A673 (cell line): ENCODE results near the gene F7. TPM values are rescaled to one million over a fixed set of nuclear protein-coding genes. Genes with fewer than 3 reads are reported as not detected.

ENCODE experiments used
- BruUV-seq: library from RNA; stranded (reverse); fragments of 400-500 nt; replicated peaks from 2 replicates; lab custom pipeline; 2021; lab: Mats Ljungman, UMichigan
- CTCF ChIA-PET: fragments of 300-600 bp; sonication (Branson Sonifier 250); formaldehyde crosslinking; loops from one replicate; lab custom pipeline; 2022; ENCODE audit warnings: antibody characterized with exemption; lab: Charles Lee
- POLR2A ChIA-PET: fragments of 300-600 bp; sonication (Branson Sonifier 250); formaldehyde crosslinking; loops from one replicate; lab custom pipeline; 2022; ENCODE audit warnings: antibody characterized with exemption; ENCODE audit not compliant: low non-redundant PET; lab: Charles Lee
- DNase-seq: peaks from one replicate; pipeline ENCODE4 v3.0.0-alpha.2; 2015; ENCODE audit warnings: low spot score
- H3K27ac ChIP-seq: fragments of 200-600 bp; sonication (generic); 2 replicates; pipeline ENCODE4 v1.5.1; 2016; ENCODE audit warnings: mixed run types, low read depth, mild to moderate bottlenecking, mixed read lengths, antibody characterized with exemption, low read length; ENCODE audit not compliant: poor library complexity, severe bottlenecking
- H3K27me3 ChIP-seq: fragments of 200-600 bp; sonication (generic); replicated peaks from 2 replicates; pipeline ENCODE4 v1.6.1; 2017; ENCODE audit warnings: mixed run types, low read depth, mild to moderate bottlenecking, mixed read lengths, antibody characterized with exemption, low read length; ENCODE audit not compliant: insufficient read depth, poor library complexity
- H3K36me3 ChIP-seq: fragments of 200-600 bp; sonication (generic); 2 replicates; pipeline ENCODE4 v1.6.1; 2016; ENCODE audit warnings: mixed run types, mild to moderate bottlenecking, mixed read lengths, antibody characterized with exemption, low read length; ENCODE audit not compliant: insufficient read depth, poor library complexity, severe bottlenecking
- H3K4me1 ChIP-seq: fragments of 200-600 bp; sonication (generic); 2 replicates; pipeline ENCODE4 v1.6.1; 2017; ENCODE audit warnings: mixed run types, mild to moderate bottlenecking, mixed read lengths, antibody characterized with exemption, low read length; ENCODE audit not compliant: insufficient read depth, poor library complexity, severe bottlenecking
- H3K4me3 ChIP-seq: fragments of 200-600 bp; sonication (generic); 2 replicates; pipeline ENCODE4 v1.5.1; 2016; ENCODE audit warnings: low read depth, mixed run types, mild to moderate bottlenecking, mixed read lengths, low read length; ENCODE audit not compliant: poor library complexity, severe bottlenecking
- H3K9me3 ChIP-seq: fragments of 200-600 bp; sonication (generic); 2 replicates; pipeline ENCODE4 v1.6.1; 2016; ENCODE audit warnings: mixed run types, low read depth, mild to moderate bottlenecking, mixed read lengths, antibody characterized with exemption, low read length; ENCODE audit not compliant: poor library complexity, severe bottlenecking
- CTCF ChIP-seq: fragments of 300-800, 200-600 bp; sonication (generic); conservative IDR thresholded peaks from 2 replicates; pipeline ENCODE4 v1.5.1; 2017; ENCODE audit warnings: low read depth, mild to moderate bottlenecking, antibody characterized with exemption, low read length, moderate library complexity, mixed read lengths
- EZH2 ChIP-seq: fragments of 200-600 bp; sonication (generic); IDR thresholded peaks from 2 replicates; pipeline ENCODE4 v1.6.1; 2017; ENCODE audit warnings: borderline replicate concordance, low read depth, mild to moderate bottlenecking, mixed read lengths, antibody characterized with exemption, low read length; ENCODE audit not compliant: poor library complexity, severe bottlenecking
- intact Hi-C: fragments of 100-400 bp; cut with micrococcal nuclease; formaldehyde crosslinking; loops from one replicate; pipeline ENCODE4 v1.10.0; 2022; ENCODE audit not compliant: unreplicated experiment
- total RNA-seq: library from RNA; stranded (reverse); gene quantifications from 2 replicates; pipeline ENCODE4 v1.2.3, GENCODE V29; 2021

F7 gene
- total RNA-seq, 1 experiment from 2014 or later, result not detected

- Histone ChIP-seq H3K4me3 (no peak overlapping the region), H3K9me3 (no peaks in the 10 kb centered on the region), H3K27me3 (no peaks in the 10 kb centered on the region), H3K4me1 (peaks cover 4% of the 10 kb centered on the region), H3K27ac (no peak overlapping the region), H3K36me3 (no peaks in the 10 kb centered on the region)
- intact Hi-C loops, result no loop called here
- no peak for DNase-seq
- TF ChIP-seq CTCF (no peak), EZH2 (no peak)
- no TSS peak for BruUV-seq
- ChIA-PET POLR2A (no interaction called here), CTCF (no interaction called here)
These were observed 22.6 kb upstream of the F7 start for GRCh38 chr13:113083022-113083373.

- no TSS peak for BruUV-seq
These were observed 22.1 kb upstream of the F7 start for GRCh38 chr13:113083402-113084061.

GRCh38 chr13:113084094-113084942, 21.3 kb upstream of the F7 start:
- ChIA-PET CTCF (no interaction called here), POLR2A (no interaction called here)
- Histone ChIP-seq H3K27me3 (no peaks in the 10 kb centered on the region), H3K36me3 (no peaks in the 10 kb centered on the region), H3K9me3 (no peaks in the 10 kb centered on the region), H3K4me1 (peaks cover 4% of the 10 kb centered on the region), H3K27ac (no peak overlapping the region), H3K4me3 (no peak overlapping the region)
- BruUV-seq, result no TSS peak
- intact Hi-C loops, result no loop called here
- no peak for DNase-seq
- TF ChIP-seq EZH2, result no peak
- TF ChIP-seq CTCF, result peak; percentile 38; the same call in 1 of the 2 replicates

More at GRCh38 chr13:113083402-113084061, 22.1 kb upstream of the F7 start:
- ChIA-PET POLR2A (no interaction called here), CTCF (no interaction called here)
- Histone ChIP-seq H3K4me1 (peaks cover 4% of the 10 kb centered on the region), H3K9me3 (no peaks in the 10 kb centered on the region), H3K27ac (no peak overlapping the region), H3K27me3 (no peaks in the 10 kb centered on the region), H3K36me3 (no peaks in the 10 kb centered on the region), H3K4me3 (no peak overlapping the region)
- DNase-seq, result peak; percentile 67
- no peak for TF ChIP-seq CTCF
- TF ChIP-seq EZH2, result no peak
- intact Hi-C loops, result no loop called here
